ENCODE data around the gene PRKCSH.
"Not testable (repeated sequence)": the region's sequence is repeated elsewhere in the genome, so short reads cannot be mapped to it uniquely, and the experiment has no call there.

The PRKCSH gene

GRCh38 chr19:11450570-11451326 lies 15.3 kb downstream of the PRKCSH start:
- in situ Hi-C loops (cut with MboI; ENCODE audit: low sequenced_read_pairs) = no loop called here

GRCh38 chr19:11451327-11451870 lies 16.0 kb downstream of the PRKCSH start:
- in situ Hi-C loops (cut with MboI; ENCODE audit: low sequenced_read_pairs) = no loop called here

GRCh38 chr19:11451871-11452619 lies 16.6 kb downstream of the PRKCSH start:
- in situ Hi-C loops (cut with MboI; ENCODE audit: low sequenced_read_pairs) = no loop called here

GRCh38 chr19:11452620-11453310 lies 17.3 kb downstream of the PRKCSH start:
- in situ Hi-C loops (cut with MboI; ENCODE audit: low sequenced_read_pairs) = no loop called here

- in situ Hi-C loops (cut with MboI; ENCODE audit: low sequenced_read_pairs) = no loop called here
These were observed 18.3 kb downstream of the PRKCSH start for GRCh38 chr19:11453468-11454341.

GRCh38 chr19:11455233-11455554 lies 19.8 kb downstream of the PRKCSH start:
- in situ Hi-C loops (cut with MboI; ENCODE audit: low sequenced_read_pairs) = not testable (repeated sequence)

- in situ Hi-C loops (cut with MboI; ENCODE audit: low sequenced_read_pairs) = no loop called here
These were observed 21.2 kb downstream of the PRKCSH start for GRCh38 chr19:11456659-11457058.

GRCh38 chr19:11457115-11457514 lies 21.7 kb downstream of the PRKCSH start:
- in situ Hi-C loops (cut with MboI; ENCODE audit: low sequenced_read_pairs) = no loop called here

GRCh38 chr19:11457831-11458230 lies 22.4 kb downstream of the PRKCSH start:
- in situ Hi-C loops (cut with MboI; ENCODE audit: low sequenced_read_pairs) = no loop called here

- in situ Hi-C loops (cut with MboI; ENCODE audit: low sequenced_read_pairs) = no loop called here
These were observed 22.9 kb downstream of the PRKCSH start for GRCh38 chr19:11458236-11458900.

GRCh38 chr19:11458912-11459311 lies 23.5 kb downstream of the PRKCSH start:
- in situ Hi-C loops (cut with MboI; ENCODE audit: low sequenced_read_pairs) = not testable (repeated sequence)

GRCh38 chr19:11460207-11460606 lies 24.8 kb downstream of the PRKCSH start:
- in situ Hi-C loops (cut with MboI; ENCODE audit: low sequenced_read_pairs) = no loop called here

- in situ Hi-C loops (cut with MboI; ENCODE audit: low sequenced_read_pairs) = no loop called here
These were observed 26.0 kb downstream of the PRKCSH start for GRCh38 chr19:11461453-11461852.

GRCh38 chr19:11463391-11463790 lies 28.0 kb downstream of the PRKCSH start:
- in situ Hi-C loops (cut with MboI; ENCODE audit: low sequenced_read_pairs) = no loop called here

- in situ Hi-C loops (cut with MboI; ENCODE audit: low sequenced_read_pairs) = no loop called here
These were observed 29.2 kb downstream of the PRKCSH start for GRCh38 chr19:11464333-11465265.

GRCh38 chr19:11465600-11465999 lies 30.2 kb downstream of the PRKCSH start:
- in situ Hi-C loops (cut with MboI; ENCODE audit: low sequenced_read_pairs) = no loop called here

GRCh38 chr19:11468266-11468845 lies 32.9 kb downstream of the PRKCSH start:
- in situ Hi-C loops (cut with MboI; ENCODE audit: low sequenced_read_pairs) = not testable (repeated sequence)

GRCh38 chr19:11473725-11474124 lies 38.3 kb downstream of the PRKCSH start:
- in situ Hi-C loops (cut with MboI; ENCODE audit: low sequenced_read_pairs) = no loop called here

- in situ Hi-C loops (cut with MboI; ENCODE audit: low sequenced_read_pairs) = not testable (repeated sequence)
These were observed 39.9 kb downstream of the PRKCSH start for GRCh38 chr19:11475343-11475742.

All from HL-60/S4 treated with phorbol 12-myristate 13-acetate at 8.2 ng/mL for 4 days and 3 days (cell line).